GM21737 (cell line): Measurements from ENCODE around the gene SIK3.

ENCODE experiments used
- ATAC-seq: cut with Tn5 transposase; IDR thresholded peaks from one replicate; pipeline ENCODE4 v1.9.1; 2021; ENCODE audit warnings: mild to moderate bottlenecking, moderate library complexity; ENCODE audit not compliant: unreplicated experiment

The SIK3 gene

GRCh38 chr11:116932181-116932580 is 166.0 kb downstream of the SIK3 start:
- ATAC-seq, result no peak

GRCh38 chr11:116931206-116931953 is 166.8 kb downstream of the SIK3 start:
- no peak for ATAC-seq

- no peak for ATAC-seq
These were observed 167.6 kb downstream of the SIK3 start for GRCh38 chr11:116930586-116930985.

- no peak for ATAC-seq
These were observed 168.1 kb downstream of the SIK3 start for GRCh38 chr11:116930177-116930576.

- ATAC-seq, result no peak
These were observed 168.7 kb downstream of the SIK3 start for GRCh38 chr11:116929414-116930090.

GRCh38 chr11:116928845-116929244 is 169.4 kb downstream of the SIK3 start:
- no peak for ATAC-seq

GRCh38 chr11:116928102-116928777 is 170.0 kb downstream of the SIK3 start:
- peak; percentile 61 for ATAC-seq

- no peak for ATAC-seq
These were observed 170.9 kb downstream of the SIK3 start for GRCh38 chr11:116927163-116927974.

- no peak for ATAC-seq
These were observed 173.2 kb downstream of the SIK3 start for GRCh38 chr11:116925050-116925449.

GRCh38 chr11:116918925-116919655 is 179.1 kb downstream of the SIK3 start:
- no peak for ATAC-seq

GRCh38 chr11:116917632-116918031 is 180.6 kb downstream of the SIK3 start:
- ATAC-seq, result no peak

- no peak for ATAC-seq
These were observed 181.3 kb downstream of the SIK3 start for GRCh38 chr11:116916886-116917285.

- no peak for ATAC-seq
These were observed 182.2 kb downstream of the SIK3 start for GRCh38 chr11:116916052-116916451.

GRCh38 chr11:116913000-116913399 is 185.2 kb downstream of the SIK3 start:
- ATAC-seq, result no peak

- no peak for ATAC-seq
These were observed 186.1 kb downstream of the SIK3 start for GRCh38 chr11:116911976-116912734.

GRCh38 chr11:116910847-116911246 is 187.4 kb downstream of the SIK3 start:
- ATAC-seq, result no peak

- no peak for ATAC-seq
These were observed 187.8 kb downstream of the SIK3 start for GRCh38 chr11:116910378-116910777.

GRCh38 chr11:116909245-116909644 is 189.0 kb downstream of the SIK3 start:
- no peak for ATAC-seq

- no peak for ATAC-seq
These were observed 191.7 kb downstream of the SIK3 start for GRCh38 chr11:116906479-116906878.

GRCh38 chr11:116903090-116903489 is 195.1 kb downstream of the SIK3 start:
- ATAC-seq, result no peak
